DOHH2 (cell line): ENCODE measurements around the gene FRMPD4.

Experiments used
- EZH2phosphoT487 ChIP-seq: fragments of 200-600 bp; sonication (generic); IDR thresholded peaks from 2 replicates; pipeline ENCODE4 v1.6.1; 2017; ENCODE audit warnings: borderline replicate concordance, mild to moderate bottlenecking, antibody characterized with exemption, low read length, moderate library complexity, mixed read lengths
- TF ChIP-seq, protein P1 (sequence below): fragments of 200-600 bp; sonication (generic); IDR thresholded peaks from one replicate; pipeline ENCODE4 v1.5.1; 2014; ENCODE audit warnings: antibody characterized with exemption, mild to moderate bottlenecking, low read depth, low read length; ENCODE audit not compliant: poor library complexity, severe bottlenecking

- TF ChIP-seq, protein P1, sequence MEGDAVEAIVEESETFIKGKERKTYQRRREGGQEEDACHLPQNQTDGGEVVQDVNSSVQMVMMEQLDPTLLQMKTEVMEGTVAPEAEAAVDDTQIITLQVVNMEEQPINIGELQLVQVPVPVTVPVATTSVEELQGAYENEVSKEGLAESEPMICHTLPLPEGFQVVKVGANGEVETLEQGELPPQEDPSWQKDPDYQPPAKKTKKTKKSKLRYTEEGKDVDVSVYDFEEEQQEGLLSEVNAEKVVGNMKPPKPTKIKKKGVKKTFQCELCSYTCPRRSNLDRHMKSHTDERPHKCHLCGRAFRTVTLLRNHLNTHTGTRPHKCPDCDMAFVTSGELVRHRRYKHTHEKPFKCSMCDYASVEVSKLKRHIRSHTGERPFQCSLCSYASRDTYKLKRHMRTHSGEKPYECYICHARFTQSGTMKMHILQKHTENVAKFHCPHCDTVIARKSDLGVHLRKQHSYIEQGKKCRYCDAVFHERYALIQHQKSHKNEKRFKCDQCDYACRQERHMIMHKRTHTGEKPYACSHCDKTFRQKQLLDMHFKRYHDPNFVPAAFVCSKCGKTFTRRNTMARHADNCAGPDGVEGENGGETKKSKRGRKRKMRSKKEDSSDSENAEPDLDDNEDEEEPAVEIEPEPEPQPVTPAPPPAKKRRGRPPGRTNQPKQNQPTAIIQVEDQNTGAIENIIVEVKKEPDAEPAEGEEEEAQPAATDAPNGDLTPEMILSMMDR: no peak
- TF ChIP-seq EZH2phosphoT487: no peak
Observed at GRCh38 chrX:12153317-12153716, 15.0 kb downstream of the FRMPD4 start.
